ENCODE measurements around the gene NRIP2. TPM values are rescaled to one million over a fixed set of nuclear protein-coding genes. Genes with fewer than 3 reads are reported as not detected.

NRIP2 gene
- total and polyA plus RNA-seq, 2 experiments from 2014 or later: 0.66 TPM; not detected in 1

Other genes starting within 250 kb of the NRIP2 start
- 203 and 223 TPM in 2 replicates for gene FKBP4, start 40.1 kb downstream of the NRIP2 start, total RNA-seq (2014; rRNA removed; shearing (Covaris generic))
- gene FKBP4, start 40.1 kb downstream of the NRIP2 start, polyA plus RNA-seq (2016; fragmentation: Nextera tagmentation; extraction: Ambion mirVana): 117 and 126 TPM in 2 replicates
- 17.3 and 19.8 TPM in 2 replicates for gene ITFG2, start 22.4 kb downstream of the NRIP2 start, total RNA-seq (2014; rRNA removed; shearing (Covaris generic))
- gene ITFG2, start 22.4 kb downstream of the NRIP2 start, polyA plus RNA-seq (2016; fragmentation: Nextera tagmentation; extraction: Ambion mirVana): 32.6 and 41.2 TPM in 2 replicates
- not detected in 2 replicates for gene TEX52, start 22.0 kb upstream of the NRIP2 start, total RNA-seq (2014; rRNA removed; shearing (Covaris generic))
- gene TEX52, start 22.0 kb upstream of the NRIP2 start, polyA plus RNA-seq (2016; fragmentation: Nextera tagmentation; extraction: Ambion mirVana): not detected in 2 replicates
- gene FOXM1, start 42.1 kb upstream of the NRIP2 start, total RNA-seq (2014; rRNA removed; shearing (Covaris generic)): 73.4 and 98.1 TPM in 2 replicates
- 24.1 and 31.0 TPM in 2 replicates for gene FOXM1, start 42.1 kb upstream of the NRIP2 start, polyA plus RNA-seq (2016; fragmentation: Nextera tagmentation; extraction: Ambion mirVana)
- 56.4 and 80.4 TPM in 2 replicates for gene RHNO1, start 42.2 kb upstream of the NRIP2 start, total RNA-seq (2014; rRNA removed; shearing (Covaris generic))
- 63.8 and 71.1 TPM in 2 replicates for gene RHNO1, start 42.2 kb upstream of the NRIP2 start, polyA plus RNA-seq (2016; fragmentation: Nextera tagmentation; extraction: Ambion mirVana)
- 17.5 and 18.8 TPM in 2 replicates for gene TULP3, start 55.9 kb upstream of the NRIP2 start, total RNA-seq (2014; rRNA removed; shearing (Covaris generic))
- gene TULP3, start 55.9 kb upstream of the NRIP2 start, polyA plus RNA-seq (2016; fragmentation: Nextera tagmentation; extraction: Ambion mirVana): 11.6 and 15.1 TPM in 2 replicates
- 137 and 145 TPM in 2 replicates for gene TEAD4, start 124.4 kb upstream of the NRIP2 start, total RNA-seq (2014; rRNA removed; shearing (Covaris generic))
- gene TEAD4, start 124.4 kb upstream of the NRIP2 start, polyA plus RNA-seq (2016; fragmentation: Nextera tagmentation; extraction: Ambion mirVana): 56.0 and 68.1 TPM in 2 replicates
- 17.2 and 31.5 TPM in 2 replicates for gene TSPAN9, start 242.3 kb upstream of the NRIP2 start, total RNA-seq (2014; rRNA removed; shearing (Covaris generic))
- gene TSPAN9, start 242.3 kb upstream of the NRIP2 start, polyA plus RNA-seq (2016; fragmentation: Nextera tagmentation; extraction: Ambion mirVana): 5.1 and 6.0 TPM in 2 replicates

Measured in GM23338 (cell line).